ENCODE data around the gene MUC5AC.

Gene MUC5AC

GRCh38 chr11:1228101-1228821 lies 70.5 kb downstream of the MUC5AC start:
- DNase-seq (ENCODE audit: low read depth) = no peak
- H3K4me3 ChIP-seq (ENCODE audit: low read depth, low read length) = no peak overlapping the region
- TF ChIP-seq CTCF (IDR thresholded peaks at IDR 0.05; ENCODE audit: insufficient read depth, low read depth, low read length, missing control alignments) = no peak

GRCh38 chr11:1228921-1229451 lies 71.2 kb downstream of the MUC5AC start:
- DNase-seq (ENCODE audit: low read depth) = no peak
- no peak for TF ChIP-seq CTCF (IDR thresholded peaks at IDR 0.05; ENCODE audit: insufficient read depth, low read depth, low read length, missing control alignments)
- no peak overlapping the region for H3K4me3 ChIP-seq (ENCODE audit: low read depth, low read length)

GRCh38 chr11:1229471-1230120 lies 71.8 kb downstream of the MUC5AC start:
- DNase-seq (ENCODE audit: low read depth) = no peak
- no peak overlapping the region for H3K4me3 ChIP-seq (ENCODE audit: low read depth, low read length)
- no peak for TF ChIP-seq CTCF (IDR thresholded peaks at IDR 0.05; ENCODE audit: insufficient read depth, low read depth, low read length, missing control alignments)

GRCh38 chr11:1230121-1230455 lies 72.3 kb downstream of the MUC5AC start:
- no peak overlapping the region for H3K4me3 ChIP-seq (ENCODE audit: low read depth, low read length)
- no peak for TF ChIP-seq CTCF (IDR thresholded peaks at IDR 0.05; ENCODE audit: insufficient read depth, low read depth, low read length, missing control alignments)
- DNase-seq (ENCODE audit: low read depth) = no peak

- H3K4me3 ChIP-seq (ENCODE audit: low read depth, low read length) = no peak overlapping the region
- no peak for TF ChIP-seq CTCF (IDR thresholded peaks at IDR 0.05; ENCODE audit: insufficient read depth, low read depth, low read length, missing control alignments)
- no peak for DNase-seq (ENCODE audit: low read depth)
These were observed 73.0 kb downstream of the MUC5AC start for GRCh38 chr11:1230456-1231395.

GRCh38 chr11:1231396-1232020 lies 73.8 kb downstream of the MUC5AC start:
- H3K4me3 ChIP-seq (ENCODE audit: low read depth, low read length) = no peak overlapping the region
- DNase-seq (ENCODE audit: low read depth) = no peak
- TF ChIP-seq CTCF (IDR thresholded peaks at IDR 0.05; ENCODE audit: insufficient read depth, low read depth, low read length, missing control alignments) = no peak

All from GM12865 (cell line).